GM19438 (cell line): ENCODE data around the gene POMGNT1.

ENCODE experiments used
- ATAC-seq: cut with Tn5 transposase; IDR thresholded peaks from one replicate; pipeline ENCODE4 v1.9.1; 2021; ENCODE audit warnings: low read depth; ENCODE audit not compliant: unreplicated experiment

The POMGNT1 gene

DNA sequence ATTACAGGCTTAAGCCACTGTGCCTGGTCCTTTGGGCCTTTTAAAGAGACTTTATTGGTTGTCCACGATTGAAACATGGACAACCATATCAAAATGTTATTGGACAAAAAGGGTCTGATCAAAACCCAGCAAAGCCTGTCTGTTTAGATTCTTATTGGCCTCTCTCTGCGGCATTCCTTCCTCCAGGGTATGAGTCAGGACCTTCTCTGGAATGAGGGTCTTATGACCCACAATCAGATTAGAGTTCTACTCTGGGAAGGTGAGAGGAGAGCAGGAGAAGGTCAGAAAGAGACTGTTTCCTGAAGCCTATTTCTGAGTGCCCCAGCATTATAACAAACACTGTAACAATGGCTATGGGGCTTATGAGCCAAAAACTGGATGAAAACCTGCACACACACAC lies 12.8 kb upstream of the POMGNT1 start:
- ATAC-seq = no peak

DNA sequence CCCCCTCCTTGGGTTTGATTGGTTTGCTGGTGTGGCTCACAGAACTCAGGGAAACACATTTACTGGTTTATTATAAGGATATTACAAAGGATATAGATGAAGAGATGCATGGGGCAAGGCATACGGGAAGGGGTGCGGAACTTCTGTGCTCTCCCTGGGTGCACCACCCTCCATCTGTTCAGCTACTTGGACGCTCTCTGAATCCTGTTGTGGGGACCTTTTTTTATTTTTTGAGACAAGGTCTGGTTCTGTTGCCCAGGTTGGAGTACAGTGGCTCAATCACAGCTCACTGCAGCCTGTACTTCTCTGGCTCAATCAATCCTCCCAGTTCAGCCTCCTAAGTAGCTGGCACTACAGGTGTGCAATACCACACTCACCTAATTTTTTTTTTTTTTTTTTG lies 12.3 kb upstream of the POMGNT1 start:
- ATAC-seq = no peak

- no peak for ATAC-seq
Observed at GRCh38 chr1:46206399-46206798, 8.2 kb upstream of the POMGNT1 start.

DNA sequence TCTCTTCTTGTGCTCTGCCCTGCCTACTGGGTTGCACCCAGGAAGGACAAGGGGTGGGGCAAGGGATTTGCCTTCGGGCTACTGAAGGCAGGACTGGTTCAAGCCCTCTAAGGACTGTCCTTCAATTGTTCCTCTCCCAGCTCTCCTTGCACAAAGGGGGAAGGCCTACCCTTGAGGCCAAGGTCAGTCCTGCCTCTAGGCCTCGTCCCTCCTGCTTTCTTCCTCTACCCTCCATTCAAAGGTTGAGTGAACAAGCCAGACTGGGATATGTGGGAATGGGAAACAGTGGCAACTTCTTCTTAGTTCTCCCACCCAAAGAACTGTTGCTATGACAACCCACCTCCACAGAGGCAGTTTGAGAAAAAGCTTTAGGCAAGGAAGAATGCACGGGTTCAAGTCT lies 7.6 kb upstream of the POMGNT1 start:
- ATAC-seq = no peak

GRCh38 chr1:46205141-46205540 lies 6.9 kb upstream of the POMGNT1 start:
- no peak for ATAC-seq

GRCh38 chr1:46204406-46204742 lies 6.1 kb upstream of the POMGNT1 start:
- no peak for ATAC-seq

DNA sequence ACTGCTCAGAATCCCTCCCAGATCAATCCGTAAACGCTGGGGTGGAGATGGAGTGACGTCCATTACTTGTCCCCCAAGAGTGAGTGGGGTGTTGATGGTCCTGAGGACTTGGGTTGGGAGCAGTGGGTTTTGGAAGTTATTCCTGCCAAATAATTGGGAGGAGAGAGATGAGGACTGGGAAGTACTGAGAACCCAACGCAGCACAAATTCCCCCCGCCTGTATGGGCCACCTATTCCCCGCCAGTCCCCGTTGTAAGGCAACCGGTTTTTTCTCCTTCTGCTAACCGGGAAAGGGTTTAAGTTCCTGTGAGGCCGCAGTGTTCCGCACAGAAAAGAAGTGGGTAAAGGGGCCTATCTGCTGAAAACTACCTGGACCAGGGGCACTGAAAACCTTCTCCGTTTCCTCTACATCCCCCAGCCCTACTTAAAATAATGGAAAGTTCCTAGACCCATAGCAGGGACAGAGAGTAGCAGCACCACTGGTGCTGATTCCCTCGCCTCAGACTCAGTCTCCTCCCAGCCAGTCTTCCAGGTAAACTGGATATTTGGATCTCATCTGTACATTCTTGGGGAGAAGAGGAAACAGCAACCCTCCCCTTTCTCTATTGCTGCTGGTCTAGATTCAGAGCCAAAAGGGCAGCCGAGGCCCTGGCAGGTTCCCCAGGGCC lies 5.6 kb upstream of the POMGNT1 start:
- ATAC-seq = no peak

DNA sequence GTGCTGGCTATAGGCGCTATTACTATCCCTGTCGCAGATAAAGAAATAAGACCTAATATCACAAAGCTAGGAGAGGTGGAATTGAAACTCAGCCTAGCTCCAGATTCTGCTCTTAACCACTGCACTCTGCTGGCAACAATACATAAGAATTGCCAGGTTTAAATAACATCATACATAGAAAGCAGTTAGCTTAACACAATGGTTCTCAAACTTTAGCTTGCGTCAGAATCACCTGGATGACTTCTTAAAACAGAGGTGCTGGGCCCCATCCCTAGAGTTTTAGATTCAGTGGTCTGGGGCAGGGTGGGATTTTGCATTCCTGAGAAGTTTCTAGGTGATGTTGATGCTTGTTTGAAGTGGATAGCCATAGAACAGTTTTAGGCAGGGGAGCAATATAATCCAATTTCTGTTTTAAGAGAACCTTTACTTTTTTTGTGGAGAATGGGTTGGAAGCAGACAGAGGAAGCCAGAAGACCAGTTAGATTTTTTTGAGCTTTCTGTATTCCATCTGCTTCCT lies 1.1 kb upstream of the POMGNT1 start:
- no peak for ATAC-seq

DNA sequence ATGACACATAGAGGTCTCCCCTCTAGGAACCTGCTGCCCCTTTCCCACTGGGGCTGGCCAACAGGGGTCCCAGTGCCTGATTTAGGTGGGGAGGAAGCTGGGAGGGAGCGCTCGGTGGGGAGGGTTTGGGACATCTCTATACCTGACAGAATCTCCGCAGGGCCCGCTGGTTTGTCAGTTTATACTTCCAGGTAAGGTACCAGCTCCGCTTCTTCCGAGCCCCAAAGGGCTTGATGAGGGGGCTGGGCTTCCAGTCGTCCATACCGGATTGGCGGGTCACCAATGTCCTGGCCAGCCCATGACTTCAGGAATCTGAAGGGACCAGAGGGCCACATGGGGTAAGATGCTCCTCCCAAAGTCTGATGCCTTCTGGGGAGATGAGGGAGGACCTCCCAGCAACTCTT lies 672 bp downstream of the POMGNT1 start:
- no peak for ATAC-seq

- no peak for ATAC-seq
Observed at GRCh38 chr1:46196609-46197008, 1.6 kb downstream of the POMGNT1 start.

- no peak for ATAC-seq
Observed at GRCh38 chr1:46194641-46195193, 3.5 kb downstream of the POMGNT1 start.

- ATAC-seq = no peak
Observed at GRCh38 chr1:46193984-46194570, 4.2 kb downstream of the POMGNT1 start.

DNA sequence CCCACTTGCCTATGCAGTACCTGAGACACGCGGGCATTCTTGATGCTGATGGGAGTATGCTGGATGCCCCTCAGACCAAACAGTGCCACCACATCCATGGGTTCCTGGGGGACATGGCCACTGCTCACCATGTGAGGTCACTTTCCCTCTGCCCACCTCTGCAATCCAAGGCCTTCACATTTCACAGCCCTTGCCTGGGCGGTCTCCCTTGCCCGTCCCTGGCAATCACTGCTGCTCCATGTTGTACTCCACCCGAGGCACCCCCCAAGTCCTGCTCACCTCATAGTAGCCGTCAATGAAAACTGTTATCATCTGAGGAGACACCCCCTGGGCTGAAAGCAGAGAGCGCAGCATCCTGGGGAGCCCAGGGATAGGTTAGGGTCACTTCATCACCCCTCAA lies 4.9 kb downstream of the POMGNT1 start:
- ATAC-seq = no peak

GRCh38 chr1:46192171-46192570 lies 6.1 kb downstream of the POMGNT1 start:
- no peak for ATAC-seq

DNA sequence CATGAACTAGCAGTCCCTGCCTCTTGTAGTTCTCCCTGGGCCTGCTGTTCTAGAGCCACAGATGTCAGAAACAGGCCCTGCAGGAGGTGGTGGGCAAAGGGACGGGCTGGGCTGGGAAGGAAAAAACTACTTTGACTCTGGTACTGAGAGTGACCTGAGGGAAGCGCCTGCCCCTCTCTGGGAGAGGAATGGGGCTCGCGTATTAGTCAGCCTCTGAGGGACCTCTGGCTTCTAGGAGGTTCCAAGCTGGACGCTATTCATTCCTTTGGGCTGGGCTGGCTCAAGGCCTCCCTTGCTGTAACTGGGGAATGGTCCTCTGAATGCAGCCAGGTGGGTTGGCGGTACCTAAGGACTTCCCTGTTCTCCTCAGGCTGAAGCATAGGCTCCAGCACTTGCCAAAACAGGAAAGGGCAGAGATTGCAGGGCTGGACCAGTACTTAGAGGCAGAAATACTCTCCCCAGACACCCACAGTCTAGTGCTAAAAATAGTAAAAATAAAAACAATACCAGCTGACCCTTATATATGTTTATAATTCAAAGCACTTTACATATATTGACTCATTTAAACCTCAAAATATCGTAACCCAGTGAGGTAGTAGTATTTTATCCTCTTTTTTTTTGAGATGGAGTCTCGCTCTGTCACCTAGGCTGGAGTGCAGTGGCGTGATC lies 7.1 kb downstream of the POMGNT1 start:
- ATAC-seq = no peak

DNA sequence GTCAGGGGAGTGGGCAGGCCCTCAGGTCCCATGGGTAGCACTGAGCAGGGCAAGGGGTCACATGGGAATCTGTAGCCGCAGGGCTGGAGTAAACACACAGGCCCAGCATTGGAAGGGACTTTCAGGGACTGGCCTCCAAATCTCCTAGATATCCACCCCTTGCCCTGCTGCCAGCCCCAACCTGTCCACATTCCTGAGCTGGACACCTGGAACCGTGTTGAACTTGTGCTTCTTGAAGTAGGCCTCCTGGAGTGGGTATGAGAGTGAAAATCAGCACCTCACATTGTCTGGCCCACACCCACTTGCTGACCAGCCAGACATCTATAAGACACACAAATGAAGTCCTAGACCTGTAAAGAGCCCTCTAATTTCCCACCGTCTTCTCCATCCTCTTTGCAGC lies 7.7 kb downstream of the POMGNT1 start:
- no peak for ATAC-seq

GRCh38 chr1:46188295-46189030 lies 9.8 kb downstream of the POMGNT1 start:
- no peak for ATAC-seq

DNA sequence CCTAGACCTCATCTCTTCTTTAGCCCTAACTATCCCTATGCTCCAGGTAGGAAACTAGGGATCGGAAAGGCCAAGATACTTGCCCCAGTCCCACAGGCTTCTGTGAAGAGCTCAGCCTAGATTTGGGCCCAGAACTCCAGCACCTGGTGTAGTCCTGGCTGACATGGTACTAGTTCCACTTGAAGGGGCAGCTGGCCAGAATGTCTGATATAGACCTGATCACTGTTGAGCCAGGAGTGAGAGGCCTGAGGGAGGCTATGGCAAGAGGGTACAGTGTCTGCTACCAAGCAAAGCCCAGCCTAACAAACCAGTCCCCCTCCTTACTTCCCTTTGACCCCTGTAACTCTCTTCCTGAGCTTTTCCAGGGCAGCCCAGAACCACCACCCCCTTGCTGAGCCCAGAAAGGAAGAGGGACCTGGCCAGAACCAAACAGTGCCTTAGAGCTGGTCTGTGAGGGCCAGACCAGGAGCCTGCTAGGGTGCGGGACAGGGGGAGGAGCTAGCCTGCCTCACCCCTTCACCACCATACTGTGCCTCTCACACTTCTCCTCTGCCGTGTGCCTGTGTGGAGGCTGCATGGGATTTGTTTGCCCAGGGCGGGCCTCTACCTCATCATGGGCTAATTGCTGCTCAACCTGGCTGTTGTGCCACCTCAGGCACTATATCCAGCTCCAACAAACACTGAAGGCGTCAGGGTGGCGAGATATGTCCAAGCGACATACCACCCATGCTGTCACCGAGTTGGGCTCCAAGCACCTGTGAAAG lies 10.9 kb downstream of the POMGNT1 start:
- no peak for ATAC-seq

- no peak for ATAC-seq
Observed at GRCh38 chr1:46186076-46186475, 12.2 kb downstream of the POMGNT1 start.

GRCh38 chr1:46184920-46185658 lies 13.1 kb downstream of the POMGNT1 start:
- ATAC-seq = no peak
